Neural cell (in vitro differentiated cells): ENCODE data around the gene COQ10B. TPM values are rescaled to one million over a fixed set of nuclear protein-coding genes. Genes with fewer than 3 reads are reported as not detected.
A peak's percentile ranks its signal among the peaks of the same experiment; 100 is the strongest.

ENCODE experiments used
- H2AFZ ChIP-seq: fragments of 200-600, 300-800 bp; sonication (generic), shearing (Covaris generic); 2 replicates; pipeline ENCODE4 v1.6.0; 2014; ENCODE audit warnings: low read depth, mild to moderate bottlenecking, antibody characterized with exemption, low read length, moderate library complexity
- H3F3A ChIP-seq: fragments of 200-600 bp; shearing (Covaris generic); 2 replicates; pipeline ENCODE4 v1.6.1; 2016; ENCODE audit warnings: mild to moderate bottlenecking, moderate library complexity, mixed read lengths, antibody characterized with exemption, low read length; ENCODE audit not compliant: insufficient read depth, poor library complexity, severe bottlenecking
- H3K27ac ChIP-seq: fragments of 200-600, 300-800 bp; sonication (generic), shearing (Covaris generic); 2 replicates; pipeline ENCODE4 v1.5.1; 2014; ENCODE audit warnings: mild to moderate bottlenecking, low read length, moderate library complexity
- H3K27me3 ChIP-seq: fragments of 300-800, 200-600 bp; sonication (generic), shearing (Covaris generic); 2 replicates; pipeline ENCODE4 v1.6.0; 2014; ENCODE audit warnings: mild to moderate bottlenecking, low read depth, low read length, moderate library complexity; ENCODE audit not compliant: insufficient read depth
- H3K36me3 ChIP-seq: fragments of 300-800, 200-600 bp; sonication (generic), shearing (Covaris generic); 2 replicates; pipeline ENCODE4 v1.5.1; 2014; ENCODE audit warnings: mild to moderate bottlenecking, antibody characterized with exemption, low read length, moderate library complexity; ENCODE audit not compliant: insufficient read depth
- H3K4me2 ChIP-seq: fragments of 300-800, 200-600 bp; sonication (generic), shearing (Covaris generic); 2 replicates; pipeline ENCODE4 v1.6.0; 2014; ENCODE audit warnings: mild to moderate bottlenecking, low read length
- H3K4me3 ChIP-seq: fragments of 300-800, 200-600 bp; sonication (generic), shearing (Covaris generic); 2 replicates; pipeline ENCODE4 v1.5.1; 2014; ENCODE audit warnings: mild to moderate bottlenecking, low read length, moderate library complexity
- H3K79me2 ChIP-seq: fragments of 200-600 bp; shearing (Covaris generic); replicated peaks from 2 replicates; pipeline ENCODE4 v1.6.0; 2014; ENCODE audit warnings: mild to moderate bottlenecking, low read length, moderate library complexity; ENCODE audit not compliant: insufficient read depth
- H3K9ac ChIP-seq: fragments of 300-800, 200-600 bp; sonication (generic), shearing (Covaris generic); 2 replicates; pipeline ENCODE4 v1.6.1; 2016; ENCODE audit warnings: mild to moderate bottlenecking, low read length, mixed read lengths
- H3K9me2 ChIP-seq: fragments of 200-600 bp; shearing (Covaris generic); 2 replicates; pipeline ENCODE4 v1.6.1; 2016; ENCODE audit warnings: mild to moderate bottlenecking, low read length, mixed read lengths; ENCODE audit not compliant: insufficient read depth
- H3K9me3 ChIP-seq: fragments of 200-600, 300-800 bp; sonication (generic), shearing (Covaris generic); 2 replicates; pipeline ENCODE4 v1.6.1; 2016; ENCODE audit warnings: mild to moderate bottlenecking, mixed run types, low read length, moderate library complexity, mixed read lengths
- H4K20me1 ChIP-seq: fragments of 200-600 bp; shearing (Covaris generic); 2 replicates; pipeline ENCODE4 v1.6.1; 2016; ENCODE audit warnings: mild to moderate bottlenecking, mixed run types; ENCODE audit not compliant: insufficient read depth
- CTCF ChIP-seq: fragments of 450-650 bp; IDR thresholded peaks from 2 replicates; pipeline ENCODE4 v1.5.1; 2014; ENCODE audit warnings: antibody characterized with exemption, mild to moderate bottlenecking, moderate library complexity; ENCODE audit not compliant: poor library complexity, severe bottlenecking
- EP300 ChIP-seq: fragments of 450-650 bp; conservative IDR thresholded peaks from 2 replicates; pipeline ENCODE4 v1.6.1; 2014; ENCODE audit warnings: antibody characterized with exemption, mild to moderate bottlenecking, moderate library complexity; ENCODE audit not compliant: poor library complexity, severe bottlenecking
- EZH2 ChIP-seq: fragments of 200-600, 300-800 bp; shearing (Covaris generic), sonication (generic); IDR thresholded peaks from 2 replicates; pipeline ENCODE4 v1.6.1; 2014; ENCODE audit warnings: antibody characterized with exemption, low read length, borderline replicate concordance, mild to moderate bottlenecking; ENCODE audit not compliant: insufficient read depth, poor library complexity, severe bottlenecking
- MXI1 ChIP-seq: fragments of 450-650 bp; conservative IDR thresholded peaks from 2 replicates; pipeline ENCODE4 v1.6.1; 2014; ENCODE audit warnings: antibody characterized with exemption, mild to moderate bottlenecking; ENCODE audit not compliant: poor library complexity, severe bottlenecking
- POLR2AphosphoS5 ChIP-seq: IDR thresholded peaks from 2 replicates; pipeline ENCODE4 v1.6.1; 2012
- RAD21 ChIP-seq: fragments of 450-650 bp; conservative IDR thresholded peaks from 2 replicates; pipeline ENCODE4 v1.6.1; 2014; ENCODE audit warnings: antibody characterized with exemption, mild to moderate bottlenecking, moderate library complexity
- REST ChIP-seq: IDR thresholded peaks from 2 replicates; pipeline ENCODE4 v1.6.1; 2012; ENCODE audit warnings: borderline replicate concordance
- SMC3 ChIP-seq: fragments of 450-650 bp; conservative IDR thresholded peaks from 2 replicates; pipeline ENCODE4 v1.6.1; 2014; ENCODE audit warnings: antibody characterized with exemption, mild to moderate bottlenecking, moderate library complexity; ENCODE audit not compliant: poor library complexity
- TAF1 ChIP-seq: IDR thresholded peaks from 2 replicates; pipeline ENCODE4 v1.6.1; 2012; ENCODE audit warnings: low read depth
- polyA plus RNA-seq: library from polyadenylated mRNA; depleted of rRNA; stranded (reverse); fragments of >200 nt; gene quantifications from 2 replicates; pipeline ENCODE4 v1.2.3, GENCODE V29; 2014

The COQ10B gene
- polyA plus RNA-seq, 1 donor from 2014 or later, result 28.4 TPM

- Histone ChIP-seq H3K9me2 (no peaks in the 10 kb centered on the region), H3K4me3 (peak overlapping the region; percentile 96), H3K27ac (peak overlapping the region; percentile 87), H3K9me3 (no peaks in the 10 kb centered on the region), H3K27me3 (no peaks in the 10 kb centered on the region), H4K20me1 (no peaks in the 10 kb centered on the region), H3K79me2 (peaks cover 50% of the 10 kb centered on the region), H3K9ac (peak overlapping the region; percentile 86), H3F3A (no peaks in the 10 kb centered on the region), H3K4me2 (peak overlapping the region; percentile 60), H3K36me3 (peaks cover 6% of the 10 kb centered on the region), H2AFZ (peak overlapping the region; percentile 66)
- TF ChIP-seq RAD21 (no peak), POLR2AphosphoS5 (no peak), REST (no peak), EZH2 (no peak), TAF1 (no peak), EP300 (no peak), MXI1 (no peak), CTCF (no peak), SMC3 (no peak)
Observed at GRCh38 chr2:197500503-197501131, 47.3 kb downstream of the COQ10B start.

- no peak overlapping the region for H3K27ac ChIP-seq
- H3K36me3 ChIP-seq, result no peaks in the 10 kb centered on the region
- no peaks in the 10 kb centered on the region for H4K20me1 ChIP-seq
- H2AFZ ChIP-seq, result no peak overlapping the region
- H3K9me3 ChIP-seq, result no peaks in the 10 kb centered on the region
- peak overlapping the region; percentile 96 for H3K4me3 ChIP-seq
- H3K27me3 ChIP-seq, result no peaks in the 10 kb centered on the region
- peaks cover 35% of the 10 kb centered on the region for H3K79me2 ChIP-seq
- no peaks in the 10 kb centered on the region for H3K9me2 ChIP-seq
- TF ChIP-seq POLR2AphosphoS5 (no peak), TAF1 (no peak), EP300 (no peak), EZH2 (no peak), REST (no peak), SMC3 (no peak), CTCF (no peak), RAD21 (no peak), MXI1 (no peak)
- H3K9ac ChIP-seq, result no peak overlapping the region
- H3K4me2 ChIP-seq, result peak overlapping the region; percentile 11
- no peaks in the 10 kb centered on the region for H3F3A ChIP-seq
Observed at GRCh38 chr2:197502201-197502600, 48.8 kb downstream of the COQ10B start.
